B cell (primary cell): Measurements from ENCODE around the gene TWNK. TPM values are rescaled to one million over a fixed set of nuclear protein-coding genes. Genes with fewer than 3 reads are reported as not detected.

Experiments
- ATAC-seq: fragments of 200-7000 bp; cut with Tn5 transposase; one replicate; pipeline ENCODE4 v1.10.0; 2021; ENCODE audit warnings: low read depth, mild to moderate bottlenecking, moderate number of reproducible peaks, moderate library complexity
- CTCF ChIA-PET: fragments of 350-600 bp; sonication (Branson Sonifier 250); formaldehyde crosslinking; loops from one replicate; lab custom pipeline; 2021; ENCODE audit warnings: antibody characterized with exemption, inconsistent platforms; lab: Charles Lee
- POLR2A ChIA-PET: fragments of 350-600 bp; sonication (Branson Sonifier 250); formaldehyde crosslinking; loops from one replicate; lab custom pipeline; 2021; ENCODE audit warnings: antibody characterized with exemption; lab: Charles Lee
- DNase-seq: peaks from one replicate; pipeline ENCODE4 v3.0.0; 2013
- H2AFZ ChIP-seq: 2 replicates; pipeline ENCODE4 v1.6.1; 2012; ENCODE audit warnings: mild to moderate bottlenecking, low read depth, low read length; ENCODE audit not compliant: insufficient read depth, poor library complexity, severe bottlenecking
- H3K27ac ChIP-seq, 2 donors: 1 replicate in 1 of 2; 2 replicates in 1 of 2; pipeline ENCODE4 v1.5.1; 2012 to 2013; ENCODE audit warnings: low read length in 2 of 2, mild to moderate bottlenecking in 2 of 2, moderate library complexity in 1 of 2
- H3K27me3 ChIP-seq, 4 experiments: fragments of 200-600 bp in 1 of 4; sonication (generic) in 1 of 4; replicated peaks in 1 of 4; 1 replicate in 2 of 4; 2 replicates in 2 of 4; pipeline versions ENCODE4 v1.6.1 to v1.7.0; 2013 to 2016; ENCODE audit warnings: low read length in 3 of 4, mild to moderate bottlenecking in 2 of 4, mixed read lengths in 1 of 4, moderate library complexity in 1 of 4; ENCODE audit not compliant: insufficient read depth in 4 of 4, control insufficient read depth in 3 of 4; ENCODE audit errors: control extremely low read depth in 1 of 4
- H3K36me3 ChIP-seq, 2 experiments: replicated peaks in 1 of 2; 1 replicate in 1 of 2; 2 replicates in 1 of 2; pipeline versions ENCODE4 v1.6.1 to v1.7.1; 2013; ENCODE audit warnings: low read length in 1 of 2; ENCODE audit not compliant: insufficient read depth in 2 of 2, control insufficient read depth in 1 of 2; ENCODE audit errors: control extremely low read depth in 1 of 2, extremely low read depth in 1 of 2
- H3K4me1 ChIP-seq, 2 donors: fragments of 200-600 bp in 1 of 2; sonication (generic) in 1 of 2; 1 replicate in 1 of 2; 2 replicates in 1 of 2; pipeline versions ENCODE4 v1.5.1 to v1.6.1; 2013 to 2017; ENCODE audit warnings: low read length in 2 of 2; ENCODE audit not compliant: control insufficient read depth in 2 of 2, insufficient read depth in 2 of 2
- H3K4me2 ChIP-seq: replicated peaks from 2 replicates; pipeline ENCODE3; 2012; ENCODE audit warnings: mild to moderate bottlenecking, low read depth, low read length; ENCODE audit not compliant: poor library complexity, severe bottlenecking
- H3K4me3 ChIP-seq, 5 experiments: fragments of 200-600 bp in 1 of 5; sonication (generic) in 1 of 5; 1 replicate in 3 of 5; 2 replicates in 2 of 5; pipeline versions ENCODE4 v1.5.1 to v1.7.0; 2011 to 2016; ENCODE audit warnings: low read length in 4 of 5, mild to moderate bottlenecking in 4 of 5, low read depth in 2 of 5, control low read depth in 1 of 5, moderate library complexity in 1 of 5; ENCODE audit not compliant: insufficient read depth in 1 of 5; ENCODE audit errors: control extremely low read depth in 1 of 5, extremely low read depth in 1 of 5
- H3K79me2 ChIP-seq: fragments of 200-600 bp; sonication (generic); one replicate; pipeline ENCODE4 v1.6.0; 2016; ENCODE audit warnings: low read length; ENCODE audit not compliant: control insufficient read depth, insufficient read depth
- H3K9ac ChIP-seq: fragments of 200-600 bp; sonication (generic); 2 replicates; pipeline ENCODE4 v1.6.1; 2017; ENCODE audit warnings: mild to moderate bottlenecking, low read length, moderate library complexity
- H3K9me3 ChIP-seq, 3 donors: one replicate each; pipeline versions ENCODE4 v1.6.1 to v1.7.1; 2013; ENCODE audit warnings: low read length in 2 of 3; ENCODE audit not compliant: control insufficient read depth in 2 of 3, insufficient read depth in 1 of 3; ENCODE audit errors: control extremely low read depth in 1 of 3
- H4K20me1 ChIP-seq: 2 replicates; pipeline ENCODE4 v1.6.0; 2012; ENCODE audit warnings: mild to moderate bottlenecking, low read length; ENCODE audit not compliant: insufficient read depth, control insufficient read depth, poor library complexity, severe bottlenecking
- H3K27ac Mint-ChIP-seq: one replicate; pipeline ENCODE4 v1.8.0; 2021; ENCODE audit warnings: mixed read lengths
- H3K27me3 Mint-ChIP-seq: one replicate; pipeline ENCODE4 v1.8.0; 2021; ENCODE audit warnings: mixed read lengths
- H3K4me1 Mint-ChIP-seq: one replicate; pipeline ENCODE4 v1.8.0; 2021; ENCODE audit warnings: mixed read lengths
- H3K4me3 Mint-ChIP-seq: one replicate; pipeline ENCODE4 v1.8.0; 2021; ENCODE audit warnings: mixed read lengths
- H3K9me3 Mint-ChIP-seq: one replicate; pipeline ENCODE4 v1.8.0; 2022; ENCODE audit warnings: mixed read lengths; ENCODE audit not compliant: insufficient read depth
- CTCF ChIP-seq: fragments of 200-600 bp; IDR thresholded peaks from one replicate; pipeline ENCODE4 v1.8.0; 2022; ENCODE audit warnings: antibody characterized with exemption, mild to moderate bottlenecking
- EZH2 ChIP-seq: IDR thresholded peaks from 2 replicates; pipeline ENCODE4 v1.6.1; 2012; ENCODE audit warnings: borderline replicate concordance, low read depth, mild to moderate bottlenecking, moderate library complexity, low read length; ENCODE audit not compliant: insufficient read depth, poor library complexity, severe bottlenecking
- WGBS: methylation state at CpG from one replicate; pipeline ENCODE4 v1.1.5; 2013; ENCODE audit warnings: missing lambda C conversion rate; ENCODE audit not compliant: insufficient coverage; 5-methylcytosine and 5-hydroxymethylcytosine counted together
- intact Hi-C: fragments of 100-400 bp; cut with micrococcal nuclease; formaldehyde crosslinking; loops from one replicate; pipeline ENCODE4 v1.10.0; 2022
- polyA plus RNA-seq: library from polyadenylated mRNA; depleted of rRNA; stranded (reverse); fragments of >200 nt; gene quantifications from 2 replicates; pipeline ENCODE4 v1.2.3, GENCODE V29; 2012
- total RNA-seq, 2 donors: library from RNA; stranded (reverse); fragments of 120-200 nt in 1 of 2; gene quantifications; 1 replicate in 1 of 2; 2 replicates in 1 of 2; pipeline versions ENCODE4 v1.2.3 to v1.2.4, GENCODE V29; 2013 to 2022

TWNK gene
- total and polyA plus RNA-seq, 2 donors (not counting 1 experiment from before 2014, with no cell fraction given) = 7.2 to 11.8 TPM

DNA sequence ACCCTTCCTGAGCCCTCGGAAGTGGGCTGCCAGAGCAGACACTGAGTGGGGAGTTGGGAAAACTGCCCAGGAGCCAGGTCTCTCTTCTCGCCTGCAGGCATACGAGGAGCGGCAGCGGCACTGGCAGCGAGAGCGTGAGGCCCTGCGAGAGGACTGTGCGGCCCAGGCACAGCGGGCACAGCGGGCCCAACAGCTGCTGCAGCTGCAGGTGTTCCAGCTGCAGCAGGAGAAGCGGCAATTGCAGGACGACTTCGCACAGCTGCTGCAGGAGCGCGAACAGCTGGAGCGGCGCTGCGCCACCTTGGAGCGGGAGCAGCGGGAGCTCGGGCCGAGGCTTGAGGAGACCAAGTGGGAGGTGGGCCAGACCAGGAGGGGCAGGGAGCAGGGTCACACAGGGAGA is 18.0 kb downstream of the TWNK start:
- no peak overlapping the region for H3K9ac ChIP-seq
- no peaks in the 10 kb centered on the region for H3K9me3 ChIP-seq
- DNase-seq (no peak), ATAC-seq (no peak)
- CTCF ChIA-PET = interaction anchor here (0.6 to 1.5 kb wide), 3 partner anchors 9 to 62 kb away, joined by 3 to 4 read pairs (median 4); no protein-coding TSS in a partner anchor
- H4K20me1 ChIP-seq = peaks cover 19% of the 10 kb centered on the region
- no peaks in the 10 kb centered on the region for H3K9me3 Mint-ChIP-seq
- no peak overlapping the region for H3K27ac ChIP-seq
- no peak overlapping the region for H3K27ac Mint-ChIP-seq
- H3K4me3 Mint-ChIP-seq = no peak overlapping the region
- no peaks in the 10 kb centered on the region for H3K27me3 Mint-ChIP-seq
- H3K4me2 ChIP-seq = no peak overlapping the region
- no peak for TF ChIP-seq CTCF
- no peak for TF ChIP-seq EZH2
- intact Hi-C loops = no loop called here
- H3K4me1 ChIP-seq = peaks cover 2 to 6% of the 10 kb centered on the region in 2 donors
- WGBS = 98% methylated on average over 19 of the region's 23 CpGs
- H2AFZ ChIP-seq = no peak overlapping the region
- no peaks in the 10 kb centered on the region for H3K79me2 ChIP-seq
- H3K4me1 Mint-ChIP-seq = peaks cover 6% of the 10 kb centered on the region
- H3K27me3 ChIP-seq = no peaks in the 10 kb centered on the region
- H3K36me3 ChIP-seq = peaks cover 0 to 12% of the 10 kb centered on the region in 2 experiments
- POLR2A ChIA-PET = no interaction called here
- no peak overlapping the region for H3K4me3 ChIP-seq

DNA sequence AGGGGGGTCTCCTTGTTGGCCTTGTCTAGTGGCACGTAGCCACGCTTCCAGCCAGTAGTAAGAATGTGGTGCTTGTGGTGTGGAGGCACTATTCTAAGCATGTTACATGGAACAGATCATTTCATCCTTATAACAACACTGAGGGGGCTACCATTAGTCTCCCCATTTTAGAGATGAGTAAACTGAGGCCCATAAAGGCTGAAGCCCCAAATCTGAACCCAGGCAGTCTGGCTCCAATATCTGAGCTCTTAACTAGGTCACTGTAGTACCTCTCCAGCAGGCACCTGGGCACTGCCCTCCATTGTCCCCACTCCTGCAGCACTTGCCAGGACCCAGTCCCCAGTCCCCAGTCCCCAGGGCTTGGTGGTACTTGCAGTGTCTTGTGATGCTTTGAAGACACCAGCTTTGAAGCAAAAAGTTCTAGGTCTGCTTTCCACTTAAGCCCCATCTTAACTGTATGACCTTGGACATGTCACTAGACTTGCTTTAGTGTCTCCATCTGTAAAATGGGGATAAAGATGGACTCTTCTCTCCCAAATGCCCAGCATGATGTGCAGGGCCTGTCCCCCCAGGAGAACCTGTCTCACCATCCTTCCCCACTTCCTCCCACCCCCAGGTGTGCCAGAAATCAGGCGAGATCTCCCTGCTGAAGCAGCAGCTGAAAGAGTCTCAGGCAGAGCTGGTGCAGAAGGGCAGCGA is 18.7 kb downstream of the TWNK start:
- no peaks in the 10 kb centered on the region for H3K4me1 ChIP-seq
- intact Hi-C loops = no loop called here
- Mint-ChIP-seq H3K27me3 (no peaks in the 10 kb centered on the region), H3K4me3 (no peak overlapping the region), H3K4me1 (peaks cover 3% of the 10 kb centered on the region), H3K9me3 (no peaks in the 10 kb centered on the region), H3K27ac (no peak overlapping the region)
- ATAC-seq (no peak), DNase-seq (no peak)
- 90% methylated on average over 2 of the region's 4 CpGs for WGBS
- H3K79me2 ChIP-seq = no peaks in the 10 kb centered on the region
- no peaks in the 10 kb centered on the region for H3K27me3 ChIP-seq
- ChIA-PET POLR2A (no interaction called here), CTCF (interaction anchor here (0.6 to 1.1 kb wide), 2 partner anchors 9 to 36 kb away, joined by 3 to 4 read pairs; partner anchors contain the start of gene SEMA4G)
- peaks cover 0 to 12% of the 10 kb centered on the region in 2 experiments for H3K36me3 ChIP-seq
- H3K27ac ChIP-seq = no peak overlapping the region
- no peak overlapping the region for H3K9ac ChIP-seq
- no peak overlapping the region for H2AFZ ChIP-seq
- TF ChIP-seq EZH2 (no peak), CTCF (no peak)
- H3K4me3 ChIP-seq = no peak overlapping the region
- no peaks in the 10 kb centered on the region for H3K9me3 ChIP-seq
- peaks cover 15% of the 10 kb centered on the region for H4K20me1 ChIP-seq
- no peak overlapping the region for H3K4me2 ChIP-seq
